BE2C (cell line): ENCODE data around the gene TBC1D23.
"Not testable (repeated sequence)": the region's sequence is repeated elsewhere in the genome, so short reads cannot be mapped to it uniquely, and the experiment has no call there.

ENCODE experiments used
- DNase-seq: peaks from one replicate; pipeline ENCODE4 v3.0.0-alpha.2; 2020
- H3K27me3 ChIP-seq: fragments of 250-450 bp; sonication (Bioruptor Pico); 2 replicates; pipeline ENCODE4 v1.5.1; 2020; ENCODE audit warnings: mild to moderate bottlenecking
- H3K36me3 ChIP-seq: fragments of 250-450 bp; sonication (Bioruptor Pico); 2 replicates; pipeline ENCODE4 v1.5.1; 2020; ENCODE audit warnings: mild to moderate bottlenecking
- H3K4me1 ChIP-seq: fragments of 250-450 bp; sonication (Bioruptor Pico); 2 replicates; pipeline ENCODE4 v1.5.1; 2020
- H3K4me3 ChIP-seq: 2 replicates; pipeline ENCODE4 v1.5.1; 2011; ENCODE audit warnings: low read depth, low read length
- H3K9me3 ChIP-seq: fragments of 250-450 bp; sonication (Bioruptor Pico); 2 replicates; pipeline ENCODE4 v1.5.1; 2020
- TF ChIP-seq, protein P1 (sequence below): IDR thresholded peaks from 2 replicates; pipeline ENCODE4 v1.5.1; 2012; ENCODE audit warnings: mild to moderate bottlenecking, low read depth, low read length

Gene TBC1D23

DNA sequence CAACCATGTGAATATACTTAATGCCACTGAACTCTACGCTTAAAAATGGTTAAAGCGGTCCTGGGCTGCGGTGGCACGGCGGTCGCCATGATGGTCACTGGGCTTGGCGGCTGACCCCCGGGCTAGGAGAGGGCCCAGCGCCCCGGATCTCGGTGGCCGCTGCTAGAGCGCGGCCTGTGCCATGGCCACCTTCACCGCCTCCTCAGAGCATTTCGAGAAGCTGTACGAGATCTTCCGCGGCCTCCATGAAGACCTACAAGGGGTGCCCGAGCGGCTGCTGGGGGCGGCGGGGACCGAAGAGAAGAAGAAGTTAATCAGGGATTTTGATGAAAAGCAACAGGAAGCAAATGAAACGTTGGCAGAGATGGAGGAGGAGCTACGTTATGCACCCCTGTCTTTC, 35.6 kb upstream of the TBC1D23 start:
- H3K27me3 ChIP-seq = no peaks in the 10 kb centered on the region
- no peaks in the 10 kb centered on the region for H3K9me3 ChIP-seq
- no peak overlapping the region for H3K4me3 ChIP-seq
- H3K36me3 ChIP-seq = no peaks in the 10 kb centered on the region
- TF ChIP-seq, protein P1, sequence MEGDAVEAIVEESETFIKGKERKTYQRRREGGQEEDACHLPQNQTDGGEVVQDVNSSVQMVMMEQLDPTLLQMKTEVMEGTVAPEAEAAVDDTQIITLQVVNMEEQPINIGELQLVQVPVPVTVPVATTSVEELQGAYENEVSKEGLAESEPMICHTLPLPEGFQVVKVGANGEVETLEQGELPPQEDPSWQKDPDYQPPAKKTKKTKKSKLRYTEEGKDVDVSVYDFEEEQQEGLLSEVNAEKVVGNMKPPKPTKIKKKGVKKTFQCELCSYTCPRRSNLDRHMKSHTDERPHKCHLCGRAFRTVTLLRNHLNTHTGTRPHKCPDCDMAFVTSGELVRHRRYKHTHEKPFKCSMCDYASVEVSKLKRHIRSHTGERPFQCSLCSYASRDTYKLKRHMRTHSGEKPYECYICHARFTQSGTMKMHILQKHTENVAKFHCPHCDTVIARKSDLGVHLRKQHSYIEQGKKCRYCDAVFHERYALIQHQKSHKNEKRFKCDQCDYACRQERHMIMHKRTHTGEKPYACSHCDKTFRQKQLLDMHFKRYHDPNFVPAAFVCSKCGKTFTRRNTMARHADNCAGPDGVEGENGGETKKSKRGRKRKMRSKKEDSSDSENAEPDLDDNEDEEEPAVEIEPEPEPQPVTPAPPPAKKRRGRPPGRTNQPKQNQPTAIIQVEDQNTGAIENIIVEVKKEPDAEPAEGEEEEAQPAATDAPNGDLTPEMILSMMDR = no peak
- H3K4me1 ChIP-seq = no peaks in the 10 kb centered on the region
- no peak for DNase-seq

- DNase-seq = no peak
- Histone ChIP-seq H3K4me1 (no peaks in the 10 kb centered on the region), H3K4me3 (no peak overlapping the region), H3K27me3 (no peaks in the 10 kb centered on the region), H3K9me3 (no peaks in the 10 kb centered on the region), H3K36me3 (no peaks in the 10 kb centered on the region)
- TF ChIP-seq, protein P1 = no peak
Measured at GRCh38 chr3:100225883-100226282, 34.9 kb upstream of the TBC1D23 start.

GRCh38 chr3:100226712-100227429, 33.9 kb upstream of the TBC1D23 start:
- Histone ChIP-seq H3K4me3 (no peak overlapping the region), H3K4me1 (no peaks in the 10 kb centered on the region), H3K9me3 (no peaks in the 10 kb centered on the region), H3K27me3 (no peaks in the 10 kb centered on the region), H3K36me3 (no peaks in the 10 kb centered on the region)
- DNase-seq = no peak
- TF ChIP-seq, protein P1 = no peak

- Histone ChIP-seq H3K4me3 (no peak overlapping the region), H3K36me3 (no peaks in the 10 kb centered on the region)
- TF ChIP-seq, protein P1 = no peak
Measured at GRCh38 chr3:100227511-100227921, 33.3 kb upstream of the TBC1D23 start.

GRCh38 chr3:100228247-100228646, 32.5 kb upstream of the TBC1D23 start:
- Histone ChIP-seq H3K27me3 (no peaks in the 10 kb centered on the region), H3K36me3 (no peaks in the 10 kb centered on the region), H3K4me3 (no peak overlapping the region), H3K4me1 (no peaks in the 10 kb centered on the region), H3K9me3 (no peaks in the 10 kb centered on the region)
- TF ChIP-seq, protein P1 = no peak
- no peak for DNase-seq

More at GRCh38 chr3:100227511-100227921, 33.3 kb upstream of the TBC1D23 start:
- Histone ChIP-seq H3K9me3 (no peaks in the 10 kb centered on the region), H3K27me3 (no peaks in the 10 kb centered on the region), H3K4me1 (no peaks in the 10 kb centered on the region)
- no peak for DNase-seq

- not testable (repeated sequence) for H3K4me3 ChIP-seq, H3K9me3 ChIP-seq, DNase-seq, H3K4me1 ChIP-seq, H3K27me3 ChIP-seq, H3K36me3 ChIP-seq
Measured at GRCh38 chr3:100229188-100229587, 31.6 kb upstream of the TBC1D23 start.
